HPDE6-E6E7 (cell line): ENCODE results near the gene BRICD5.

Experiments
- DNase-seq: peaks from one replicate; pipeline ENCODE4 v3.0.0; 2011; ENCODE audit warnings: missing footprints; ENCODE audit errors: extremely low spot score

The BRICD5 gene

GRCh38 chr16:2199095-2199494 lies 11.6 kb downstream of the BRICD5 start:
- no peak for DNase-seq

- no peak for DNase-seq
Measured at GRCh38 chr16:2198283-2198682, 12.4 kb downstream of the BRICD5 start.

GRCh38 chr16:2197765-2198164 lies 12.9 kb downstream of the BRICD5 start:
- DNase-seq = no peak

- no peak for DNase-seq
Measured at GRCh38 chr16:2196981-2197511, 13.6 kb downstream of the BRICD5 start.

GRCh38 chr16:2196162-2196980 lies 14.3 kb downstream of the BRICD5 start, which contains the start of gene CASKIN1:
CASKIN1 (minus strand) TSS chr16:2196605; CDS start chr16:2196432, 173 bp downstream.
- no peak for DNase-seq

GRCh38 chr16:2195322-2196161 lies 15.1 kb downstream of the BRICD5 start:
- no peak for DNase-seq

- peak; percentile 59 for DNase-seq
Measured at GRCh38 chr16:2194852-2195321, 15.8 kb downstream of the BRICD5 start.

GRCh38 chr16:2194166-2194834 lies 16.4 kb downstream of the BRICD5 start:
- DNase-seq = no peak

GRCh38 chr16:2191446-2191706 lies 19.3 kb downstream of the BRICD5 start:
- no peak for DNase-seq

- no peak for DNase-seq
Measured at GRCh38 chr16:2190659-2191445, 19.8 kb downstream of the BRICD5 start.

- no peak for DNase-seq
Measured at GRCh38 chr16:2190002-2190658, 20.5 kb downstream of the BRICD5 start.

- no peak for DNase-seq
Measured at GRCh38 chr16:2189252-2189893, 21.3 kb downstream of the BRICD5 start.

GRCh38 chr16:2188395-2188794 lies 22.3 kb downstream of the BRICD5 start:
- no peak for DNase-seq

- DNase-seq = no peak
Measured at GRCh38 chr16:2187212-2187611, 23.5 kb downstream of the BRICD5 start.

GRCh38 chr16:2186505-2186904 lies 24.2 kb downstream of the BRICD5 start:
- no peak for DNase-seq

GRCh38 chr16:2186064-2186463 lies 24.6 kb downstream of the BRICD5 start:
- no peak for DNase-seq

- no peak for DNase-seq
Measured at GRCh38 chr16:2184962-2185361, 25.7 kb downstream of the BRICD5 start.

- DNase-seq = no peak
Measured at GRCh38 chr16:2184346-2184745, 26.3 kb downstream of the BRICD5 start.

GRCh38 chr16:2183671-2184070 lies 27.0 kb downstream of the BRICD5 start:
- no peak for DNase-seq

- DNase-seq = no peak
Measured at GRCh38 chr16:2181952-2182351, 28.7 kb downstream of the BRICD5 start.
